ENCODE measurements around the gene C20orf144. TPM values are rescaled to one million over a fixed set of nuclear protein-coding genes. Genes with fewer than 3 reads are reported as not detected.
"Not testable (repeated sequence)": the region's sequence is repeated elsewhere in the genome, so short reads cannot be mapped to it uniquely, and the experiment has no call there.

Gene C20orf144
- polyA plus RNA-seq, 1 donor: 0.34 TPM

DNA sequence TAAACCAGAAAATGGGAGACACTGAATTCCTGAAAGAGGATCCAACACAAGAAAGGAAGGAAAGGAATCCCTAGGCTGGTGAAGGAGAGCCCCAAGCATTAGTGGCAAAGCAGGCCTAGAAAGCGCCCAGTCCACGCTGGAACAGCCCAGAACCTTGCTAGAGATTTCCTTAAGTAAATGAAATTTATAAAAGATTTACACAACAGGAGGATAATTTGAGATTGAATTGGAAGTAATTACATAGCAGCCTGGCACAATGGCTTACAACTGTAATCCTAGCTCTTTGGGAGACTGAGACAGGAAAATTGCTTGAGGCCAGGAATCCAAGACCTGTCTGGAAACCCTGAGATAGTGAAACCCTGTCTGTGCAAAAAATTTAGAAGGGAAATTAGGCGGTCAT lies 26.8 kb upstream of the C20orf144 start:
- no peaks in the 10 kb centered on the region for H3K9me3 ChIP-seq (ENCODE audit: control insufficient read depth, low read depth, low read length)
- H3K4me1 ChIP-seq (ENCODE audit: control insufficient read depth, insufficient read depth, low read length): no peaks in the 10 kb centered on the region
- WGBS (ENCODE audit: insufficient coverage, low lambda C conversion rate): no CpG with 5 or more reads among the region's 3 CpGs
- H3K27ac ChIP-seq (ENCODE audit: low read length): no peak overlapping the region
- DNase-seq: no peak
- H3K36me3 ChIP-seq (ENCODE audit: control insufficient read depth, insufficient read depth, low read length): peaks cover 61% of the 10 kb centered on the region
- H3K27me3 ChIP-seq (ENCODE audit: control insufficient read depth, insufficient read depth, low read length): no peaks in the 10 kb centered on the region
- H3K4me3 ChIP-seq (ENCODE audit: low read length): no peak overlapping the region

DNA sequence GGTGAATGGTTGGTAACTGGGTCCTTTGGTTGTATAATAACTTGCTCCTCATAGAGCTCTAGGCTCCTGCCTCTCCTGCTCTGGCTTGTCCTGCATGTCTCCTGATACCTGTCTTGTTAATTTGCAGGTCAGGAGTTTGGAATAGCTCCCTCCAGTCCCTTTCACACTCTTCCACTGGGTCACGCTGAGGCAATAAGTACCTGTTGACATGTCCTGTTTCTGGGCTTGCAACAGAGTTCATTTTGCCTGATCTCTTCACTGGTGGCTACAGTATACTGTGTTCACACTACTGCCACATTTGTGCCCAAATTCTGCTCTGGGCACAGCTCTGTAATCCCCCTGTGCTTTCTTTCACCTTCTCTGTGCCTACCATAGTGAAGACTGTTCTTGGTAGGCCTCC lies 25.4 kb upstream of the C20orf144 start:
- Histone ChIP-seq H3K27ac (ENCODE audit: low read length) (no peak overlapping the region), H3K4me3 (ENCODE audit: low read length) (no peak overlapping the region), H3K27me3 (ENCODE audit: control insufficient read depth, insufficient read depth, low read length) (no peaks in the 10 kb centered on the region), H3K4me1 (ENCODE audit: control insufficient read depth, insufficient read depth, low read length) (no peaks in the 10 kb centered on the region), H3K9me3 (ENCODE audit: control insufficient read depth, low read depth, low read length) (no peaks in the 10 kb centered on the region), H3K36me3 (ENCODE audit: control insufficient read depth, insufficient read depth, low read length) (peaks cover 63% of the 10 kb centered on the region)
- no CpG with 5 or more reads among the region's 1 CpG for WGBS (ENCODE audit: insufficient coverage, low lambda C conversion rate)
- no peak for DNase-seq

DNA sequence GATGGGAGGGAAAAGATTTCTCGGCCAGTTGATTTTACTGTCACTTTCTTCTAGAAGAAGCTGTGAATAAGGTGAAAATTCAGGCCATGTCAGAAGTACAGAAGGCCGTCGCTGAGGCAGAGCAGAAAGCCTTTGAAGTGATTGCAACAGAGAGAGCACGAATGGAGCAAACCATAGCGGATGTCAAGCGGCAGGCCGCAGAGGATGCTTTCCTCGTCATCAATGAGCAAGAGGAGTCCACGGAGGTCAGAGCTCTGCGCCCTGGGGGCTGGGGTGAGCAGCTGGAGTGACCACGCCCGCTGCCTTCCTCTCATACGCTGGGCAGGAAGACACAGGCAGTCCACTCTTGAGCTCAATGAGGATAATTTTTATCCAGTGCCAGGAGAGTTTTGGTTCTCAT lies 21.8 kb upstream of the C20orf144 start:
- H3K27ac ChIP-seq (ENCODE audit: low read length): no peak overlapping the region
- no peak overlapping the region for H3K4me3 ChIP-seq (ENCODE audit: low read length)
- no peak for DNase-seq
- H3K36me3 ChIP-seq (ENCODE audit: control insufficient read depth, insufficient read depth, low read length): peaks cover 75% of the 10 kb centered on the region
- H3K9me3 ChIP-seq (ENCODE audit: control insufficient read depth, low read depth, low read length): no peaks in the 10 kb centered on the region
- H3K27me3 ChIP-seq (ENCODE audit: control insufficient read depth, insufficient read depth, low read length): no peaks in the 10 kb centered on the region
- no CpG with 5 or more reads among the region's 13 CpGs for WGBS (ENCODE audit: insufficient coverage, low lambda C conversion rate)
- H3K4me1 ChIP-seq (ENCODE audit: control insufficient read depth, insufficient read depth, low read length): peaks cover 12% of the 10 kb centered on the region

DNA sequence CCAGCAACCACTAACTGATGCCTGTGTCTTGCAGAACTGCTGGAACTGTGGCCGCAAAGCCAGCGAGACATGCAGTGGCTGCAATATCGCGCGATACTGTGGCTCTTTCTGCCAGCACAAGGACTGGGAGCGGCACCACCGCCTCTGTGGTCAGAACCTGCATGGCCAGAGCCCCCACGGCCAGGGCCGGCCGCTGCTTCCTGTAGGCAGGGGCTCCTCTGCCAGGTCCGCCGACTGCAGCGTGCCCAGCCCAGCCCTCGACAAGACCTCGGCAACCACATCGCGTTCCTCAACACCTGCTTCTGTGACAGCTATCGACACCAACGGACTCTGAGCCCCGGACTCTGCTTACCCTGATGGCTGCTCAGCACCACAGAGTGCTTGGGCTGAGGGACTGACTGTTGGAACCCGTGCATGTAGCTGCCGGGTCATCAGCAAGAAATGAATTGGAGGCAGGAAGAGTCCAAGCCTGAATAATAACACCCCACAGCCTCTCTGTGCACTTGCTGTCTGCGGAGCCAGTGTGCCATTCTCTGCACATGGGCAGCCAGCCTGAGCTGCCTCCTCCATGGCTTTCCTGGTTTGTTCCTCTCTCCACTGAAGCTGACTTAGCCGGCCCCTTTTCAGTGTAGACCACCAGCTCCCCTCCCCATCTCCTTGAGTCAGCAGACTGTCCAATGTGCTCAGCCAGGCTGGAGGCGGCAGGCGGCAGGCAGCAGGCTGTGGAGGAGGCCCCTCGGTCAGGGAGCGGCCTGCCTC lies 17.6 kb upstream of the C20orf144 start:
- peaks cover 77% of the 10 kb centered on the region for H3K36me3 ChIP-seq (ENCODE audit: control insufficient read depth, insufficient read depth, low read length)
- H3K4me1 ChIP-seq (ENCODE audit: control insufficient read depth, insufficient read depth, low read length): peaks cover 15% of the 10 kb centered on the region
- no peaks in the 10 kb centered on the region for H3K27me3 ChIP-seq (ENCODE audit: control insufficient read depth, insufficient read depth, low read length)
- peak overlapping the region; percentile 51 for H3K27ac ChIP-seq (ENCODE audit: low read length)
- H3K9me3 ChIP-seq (ENCODE audit: control insufficient read depth, low read depth, low read length): no peaks in the 10 kb centered on the region
- no peak overlapping the region for H3K4me3 ChIP-seq (ENCODE audit: low read length)
- no CpG with 5 or more reads among the region's 28 CpGs for WGBS (ENCODE audit: insufficient coverage, low lambda C conversion rate)
- DNase-seq: no peak

DNA sequence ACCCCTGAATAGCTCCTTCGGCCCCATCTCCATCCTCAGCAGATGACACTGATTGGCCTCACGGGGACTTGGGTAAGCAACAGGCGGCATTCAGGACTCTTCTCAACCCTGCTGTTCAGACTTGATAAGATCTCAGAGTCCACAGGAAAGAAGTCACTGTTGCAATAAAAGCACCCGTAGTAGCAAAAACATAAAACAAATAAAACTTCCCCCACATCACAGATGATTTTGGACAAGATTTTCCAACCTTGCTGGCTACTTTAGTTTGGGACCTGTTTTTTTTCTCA lies 17.1 kb upstream of the C20orf144 start:
- Histone ChIP-seq H3K27me3 (ENCODE audit: control insufficient read depth, insufficient read depth, low read length) (no peaks in the 10 kb centered on the region), H3K36me3 (ENCODE audit: control insufficient read depth, insufficient read depth, low read length) (peaks cover 72% of the 10 kb centered on the region), H3K4me1 (ENCODE audit: control insufficient read depth, insufficient read depth, low read length) (peaks cover 15% of the 10 kb centered on the region), H3K9me3 (ENCODE audit: control insufficient read depth, low read depth, low read length) (no peaks in the 10 kb centered on the region), H3K27ac (ENCODE audit: low read length) (peak overlapping the region; percentile 51), H3K4me3 (ENCODE audit: low read length) (no peak overlapping the region)
- DNase-seq: peak; percentile 69 to 83
- WGBS (ENCODE audit: insufficient coverage, low lambda C conversion rate): no CpG with 5 or more reads among the region's 4 CpGs

DNA sequence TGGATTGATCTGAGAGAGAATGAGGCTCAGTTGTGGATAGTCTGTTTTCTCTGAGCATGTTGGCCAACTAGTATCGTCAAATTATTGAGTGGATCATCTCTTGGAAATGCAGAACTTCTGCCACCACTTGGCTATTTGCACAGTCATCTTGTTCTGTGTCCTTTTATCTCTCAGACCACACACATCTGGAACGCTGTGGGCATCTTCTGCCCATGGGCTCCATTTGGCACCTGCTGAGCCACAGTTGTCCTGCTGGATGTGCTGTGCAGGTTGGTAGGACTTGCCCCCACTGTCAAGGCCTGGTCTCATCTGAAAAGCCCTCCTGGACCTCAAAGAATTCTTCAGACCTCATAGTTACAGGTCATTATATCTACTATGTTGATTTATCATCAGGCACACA lies 16.7 kb upstream of the C20orf144 start:
- WGBS (ENCODE audit: insufficient coverage, low lambda C conversion rate): no CpG with 5 or more reads among the region's 2 CpGs
- Histone ChIP-seq H3K4me1 (ENCODE audit: control insufficient read depth, insufficient read depth, low read length) (peaks cover 15% of the 10 kb centered on the region), H3K4me3 (ENCODE audit: low read length) (no peak overlapping the region), H3K27ac (ENCODE audit: low read length) (peak overlapping the region; percentile 33), H3K27me3 (ENCODE audit: control insufficient read depth, insufficient read depth, low read length) (no peaks in the 10 kb centered on the region), H3K9me3 (ENCODE audit: control insufficient read depth, low read depth, low read length) (no peaks in the 10 kb centered on the region), H3K36me3 (ENCODE audit: control insufficient read depth, insufficient read depth, low read length) (peaks cover 68% of the 10 kb centered on the region)
- no peak for DNase-seq

DNA sequence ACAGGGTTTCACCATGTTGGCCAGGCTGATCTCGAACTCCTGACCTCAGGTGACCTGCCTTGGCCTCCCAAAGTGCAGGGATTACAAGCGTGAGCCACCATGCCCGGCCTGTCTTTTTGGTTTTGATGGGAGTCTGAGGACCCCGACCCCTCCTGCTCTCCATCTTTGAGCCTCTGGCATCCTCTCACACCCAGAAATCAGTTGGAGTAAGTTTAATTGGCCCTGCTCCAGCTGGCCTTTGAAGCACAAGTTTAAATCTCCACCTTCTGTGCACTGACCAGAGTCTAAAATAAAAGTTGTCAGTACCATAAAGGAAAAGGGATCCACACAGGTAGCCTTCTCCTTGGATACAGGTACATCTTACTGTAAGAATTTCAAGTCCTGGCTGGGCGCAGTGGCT lies 15.9 kb upstream of the C20orf144 start:
- no peaks in the 10 kb centered on the region for H3K9me3 ChIP-seq (ENCODE audit: control insufficient read depth, low read depth, low read length)
- no CpG with 5 or more reads among the region's 5 CpGs for WGBS (ENCODE audit: insufficient coverage, low lambda C conversion rate)
- peaks cover 20% of the 10 kb centered on the region for H3K4me1 ChIP-seq (ENCODE audit: control insufficient read depth, insufficient read depth, low read length)
- no peak for DNase-seq
- no peak overlapping the region for H3K4me3 ChIP-seq (ENCODE audit: low read length)
- H3K36me3 ChIP-seq (ENCODE audit: control insufficient read depth, insufficient read depth, low read length): peaks cover 61% of the 10 kb centered on the region
- no peaks in the 10 kb centered on the region for H3K27me3 ChIP-seq (ENCODE audit: control insufficient read depth, insufficient read depth, low read length)
- no peak overlapping the region for H3K27ac ChIP-seq (ENCODE audit: low read length)

DNA sequence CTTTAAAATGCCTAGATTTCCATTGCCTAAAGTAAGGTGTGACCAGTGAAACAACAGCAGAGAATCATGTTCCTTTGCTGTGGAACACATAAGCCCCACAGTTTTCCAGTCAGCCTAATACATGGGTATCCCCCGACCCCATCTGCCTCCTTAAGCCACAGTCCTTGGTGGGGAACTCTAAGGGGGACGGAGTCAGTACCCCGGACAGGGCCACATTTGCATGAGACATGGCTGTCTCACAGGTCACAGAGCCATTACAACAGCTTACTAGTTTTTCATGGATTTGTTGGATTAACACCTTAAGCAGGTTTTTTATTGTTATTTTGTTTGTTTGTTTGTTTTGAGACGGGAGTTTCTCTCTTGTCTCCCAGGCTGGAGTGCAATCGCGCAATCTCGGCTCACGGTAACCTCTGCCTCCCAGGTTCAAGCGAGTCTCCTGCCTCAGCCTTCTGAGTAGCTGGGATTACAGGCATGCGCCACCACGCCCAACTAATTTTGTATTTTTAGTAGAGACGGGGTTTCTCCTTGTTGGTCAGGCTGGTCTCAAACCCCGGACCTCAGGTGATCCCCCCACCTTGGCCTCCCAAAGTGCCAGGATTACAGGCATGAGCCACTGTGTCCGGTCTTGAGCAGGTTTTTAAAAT lies 15.0 kb upstream of the C20orf144 start:
- not testable (repeated sequence) for DNase-seq; H3K27ac ChIP-seq (ENCODE audit: low read length); H3K27me3 ChIP-seq (ENCODE audit: control insufficient read depth, insufficient read depth, low read length); H3K4me3 ChIP-seq (ENCODE audit: low read length); H3K9me3 ChIP-seq (ENCODE audit: control insufficient read depth, low read depth, low read length)
- Histone ChIP-seq H3K4me1 (ENCODE audit: control insufficient read depth, insufficient read depth, low read length) (peaks cover 25% of the 10 kb centered on the region), H3K36me3 (ENCODE audit: control insufficient read depth, insufficient read depth, low read length) (peaks cover 52% of the 10 kb centered on the region)
- WGBS (ENCODE audit: insufficient coverage, low lambda C conversion rate): 92% methylated on average over 2 of the region's 14 CpGs

DNA sequence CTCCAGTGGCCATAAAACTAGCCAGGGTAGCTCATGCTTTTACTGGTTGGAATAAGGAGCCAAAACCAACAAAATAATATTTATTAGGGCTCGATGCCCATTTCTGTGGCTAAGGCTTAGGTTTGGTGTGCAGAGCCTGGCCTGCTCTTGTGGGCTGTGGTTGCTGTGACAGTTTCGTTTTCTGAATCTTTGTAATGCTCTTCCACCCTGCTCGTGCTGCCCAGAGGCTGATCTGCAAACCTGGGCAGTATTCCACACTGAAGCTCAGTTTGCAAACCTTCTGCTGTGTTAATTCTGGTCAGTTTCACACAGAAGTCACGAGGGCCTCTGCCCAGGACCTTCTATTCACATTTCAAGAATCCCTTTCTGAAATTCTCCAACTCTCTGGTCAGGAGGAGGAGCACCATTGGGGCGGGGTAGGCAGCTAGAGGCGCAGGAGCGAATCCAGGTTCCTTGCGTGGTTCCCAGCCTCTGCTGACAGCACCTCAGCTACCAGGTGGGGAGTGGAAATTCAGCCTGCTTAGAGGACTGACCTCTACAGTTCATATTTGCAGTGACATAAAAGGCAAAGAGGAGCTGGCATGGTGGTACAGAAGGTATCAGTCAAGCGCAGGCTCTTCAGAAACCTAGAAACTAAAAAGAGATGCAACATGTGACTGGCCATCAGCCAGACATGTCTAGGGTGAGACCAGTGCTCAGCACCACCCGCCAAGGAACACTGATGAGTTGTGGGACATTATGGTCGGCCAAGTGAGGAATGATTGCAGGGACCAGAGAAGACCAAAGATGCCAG lies 14.3 kb upstream of the C20orf144 start:
- H3K9me3 ChIP-seq (ENCODE audit: control insufficient read depth, low read depth, low read length): no peaks in the 10 kb centered on the region
- no peak overlapping the region for H3K4me3 ChIP-seq (ENCODE audit: low read length)
- DNase-seq: no peak
- no peak overlapping the region for H3K27ac ChIP-seq (ENCODE audit: low read length)
- WGBS (ENCODE audit: insufficient coverage, low lambda C conversion rate): no CpG with 5 or more reads among the region's 11 CpGs
- H3K36me3 ChIP-seq (ENCODE audit: control insufficient read depth, insufficient read depth, low read length): peaks cover 47% of the 10 kb centered on the region
- H3K4me1 ChIP-seq (ENCODE audit: control insufficient read depth, insufficient read depth, low read length): peaks cover 26% of the 10 kb centered on the region
- H3K27me3 ChIP-seq (ENCODE audit: control insufficient read depth, insufficient read depth, low read length): no peaks in the 10 kb centered on the region

DNA sequence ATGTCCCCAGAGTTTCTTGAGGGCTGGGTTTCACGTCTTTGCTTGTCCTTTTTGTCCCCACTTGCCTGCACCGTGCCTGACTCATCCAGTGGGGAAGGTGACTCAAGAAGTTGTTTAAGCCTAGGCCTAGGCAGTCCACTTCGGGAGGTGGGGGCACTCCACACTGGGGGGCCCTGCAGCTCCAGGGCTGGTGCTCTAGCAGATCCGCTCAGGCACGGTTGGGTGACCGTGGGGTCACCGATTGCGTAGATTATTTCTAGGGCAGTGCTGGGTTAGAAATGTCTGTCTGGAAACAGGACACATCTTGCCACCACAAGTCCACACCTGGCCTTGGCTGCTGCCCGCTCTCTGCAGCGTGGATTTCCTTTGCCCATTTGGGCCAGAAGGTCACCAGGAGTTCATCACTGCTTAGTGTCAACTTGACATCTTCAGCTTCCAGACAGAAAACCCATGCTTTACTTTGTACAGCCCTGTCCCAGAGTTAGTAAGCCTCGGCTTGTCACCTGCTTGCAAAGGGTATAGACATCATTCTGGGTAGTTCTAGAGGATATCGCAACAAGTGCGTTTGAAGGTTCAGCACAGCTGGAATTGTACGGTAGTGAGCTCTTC lies 13.6 kb upstream of the C20orf144 start:
- Histone ChIP-seq H3K9me3 (ENCODE audit: control insufficient read depth, low read depth, low read length) (no peaks in the 10 kb centered on the region), H3K27me3 (ENCODE audit: control insufficient read depth, insufficient read depth, low read length) (no peaks in the 10 kb centered on the region), H3K4me3 (ENCODE audit: low read length) (no peak overlapping the region), H3K27ac (ENCODE audit: low read length) (no peak overlapping the region), H3K4me1 (ENCODE audit: control insufficient read depth, insufficient read depth, low read length) (peaks cover 33% of the 10 kb centered on the region), H3K36me3 (ENCODE audit: control insufficient read depth, insufficient read depth, low read length) (peaks cover 40% of the 10 kb centered on the region)
- no CpG with 5 or more reads among the region's 14 CpGs for WGBS (ENCODE audit: insufficient coverage, low lambda C conversion rate)
- no peak for DNase-seq
